Activated CD4-positive, CD25-positive, alpha-beta regulatory T cell (primary cell): ENCODE measurements around the gene TLR8.

Experiments
- DNase-seq, 4 experiments: peaks; one replicate each; lab custom pipeline; 2025; lab: John Stamatoyannopoulos, UW

Gene TLR8

GRCh38 chrX:12906046-12906761 is at the start of gene TLR8:
TSS of gene TLR8 (plus strand) at chrX:12906620. CDS start at chrX:12906707, 87 bp downstream.
- no peak for DNase-seq

GRCh38 chrX:12865359-12865758 is 41.1 kb upstream of the TLR8 start:
- DNase-seq: no peak

- no peak for DNase-seq
Measured at GRCh38 chrX:12866451-12867377, 39.7 kb upstream of the TLR8 start, which contains the start of gene TLR7. TSS of gene TLR7 (plus strand) at chrX:12867072. CDS start at chrX:12867579, 507 bp downstream.

- DNase-seq: no peak
Measured at GRCh38 chrX:12867685-12868084, 38.7 kb upstream of the TLR8 start.

- no peak for DNase-seq
Measured at GRCh38 chrX:12868747-12869146, 37.7 kb upstream of the TLR8 start.

GRCh38 chrX:12871257-12871656 is 35.2 kb upstream of the TLR8 start:
- no peak for DNase-seq

GRCh38 chrX:12872741-12873140 is 33.7 kb upstream of the TLR8 start:
- DNase-seq: no peak

GRCh38 chrX:12874581-12874980 is 31.8 kb upstream of the TLR8 start:
- DNase-seq: no peak

- no peak for DNase-seq
Measured at GRCh38 chrX:12877386-12877785, 29.0 kb upstream of the TLR8 start.

GRCh38 chrX:12878536-12878935 is 27.9 kb upstream of the TLR8 start:
- no peak for DNase-seq

- no peak for DNase-seq
Measured at GRCh38 chrX:12881914-12882313, 24.5 kb upstream of the TLR8 start.

- no peak for DNase-seq
Measured at GRCh38 chrX:12885508-12885907, 20.9 kb upstream of the TLR8 start.

GRCh38 chrX:12886545-12886944 is 19.9 kb upstream of the TLR8 start:
- no peak for DNase-seq

- DNase-seq: no peak
Measured at GRCh38 chrX:12887141-12887540, 19.3 kb upstream of the TLR8 start.

GRCh38 chrX:12887767-12888166 is 18.7 kb upstream of the TLR8 start:
- DNase-seq: no peak

- DNase-seq: no peak
Measured at GRCh38 chrX:12890467-12890866, 16.0 kb upstream of the TLR8 start.

GRCh38 chrX:12891171-12891570 is 15.2 kb upstream of the TLR8 start:
- DNase-seq: no peak

GRCh38 chrX:12891915-12892506 is 14.4 kb upstream of the TLR8 start:
- no peak for DNase-seq

GRCh38 chrX:12892716-12893115 is 13.7 kb upstream of the TLR8 start:
- DNase-seq: no peak

- peak; percentile 2 to 7 (median 3) for DNase-seq
Measured at GRCh38 chrX:12894074-12895030, 12.1 kb upstream of the TLR8 start.

- DNase-seq: no peak
Measured at GRCh38 chrX:12895866-12896265, 10.6 kb upstream of the TLR8 start.
